ENCODE measurements around the gene PLIN1.

Gene PLIN1

GRCh38 chr15:89649716-89650115 is 29.5 kb downstream of the PLIN1 start:
- DNase-seq: no peak

- DNase-seq: no peak
Observed at GRCh38 chr15:89649013-89649625, 30.0 kb downstream of the PLIN1 start.

- no peak for DNase-seq
Observed at GRCh38 chr15:89648106-89649012, 30.8 kb downstream of the PLIN1 start.

- peak; percentile 55 for DNase-seq
Observed at GRCh38 chr15:89647191-89647851, 31.8 kb downstream of the PLIN1 start.

- no peak for DNase-seq
Observed at GRCh38 chr15:89646416-89647141, 32.6 kb downstream of the PLIN1 start.

- no peak for DNase-seq
Observed at GRCh38 chr15:89645680-89646079, 33.5 kb downstream of the PLIN1 start.

GRCh38 chr15:89642106-89642505 is 37.1 kb downstream of the PLIN1 start:
- DNase-seq: no peak

GRCh38 chr15:89641053-89641452 is 38.1 kb downstream of the PLIN1 start:
- no peak for DNase-seq

GRCh38 chr15:89640245-89640644 is 38.9 kb downstream of the PLIN1 start:
- DNase-seq: no peak

GRCh38 chr15:89633585-89633984 is 45.6 kb downstream of the PLIN1 start:
- DNase-seq: no peak

GRCh38 chr15:89632563-89633430 is 46.4 kb downstream of the PLIN1 start:
- no peak for DNase-seq

- DNase-seq: no peak
Observed at GRCh38 chr15:89631902-89632264, 47.3 kb downstream of the PLIN1 start.

GRCh38 chr15:89630974-89631901 is 47.9 kb downstream of the PLIN1 start:
- no peak for DNase-seq

GRCh38 chr15:89630260-89630659 is 48.9 kb downstream of the PLIN1 start:
- DNase-seq: no peak

- no peak for DNase-seq
Observed at GRCh38 chr15:89629829-89630228, 49.3 kb downstream of the PLIN1 start.

- DNase-seq: no peak
Observed at GRCh38 chr15:89628806-89629715, 50.1 kb downstream of the PLIN1 start.

- DNase-seq: no peak
Observed at GRCh38 chr15:89628301-89628700, 50.9 kb downstream of the PLIN1 start.

- DNase-seq: no peak
Observed at GRCh38 chr15:89627256-89627970, 51.8 kb downstream of the PLIN1 start.

- no peak for DNase-seq
Observed at GRCh38 chr15:89625716-89626115, 53.5 kb downstream of the PLIN1 start.
